HCEC 1CT (cell line): ENCODE results near the gene MCF2L.

Experiments
- DNase-seq: peaks from one replicate; pipeline ENCODE4 v3.0.0-alpha.2; 2017

MCF2L gene

GRCh38 chr13:112951674-112952371 lies 17.2 kb upstream of the MCF2L start:
- DNase-seq, result no peak

GRCh38 chr13:112952759-112953551 lies 16.1 kb upstream of the MCF2L start:
- no peak for DNase-seq

GRCh38 chr13:112953591-112954487 lies 15.2 kb upstream of the MCF2L start:
- DNase-seq, result no peak

- no peak for DNase-seq
These were observed 14.3 kb upstream of the MCF2L start for GRCh38 chr13:112954488-112955270.

DNA sequence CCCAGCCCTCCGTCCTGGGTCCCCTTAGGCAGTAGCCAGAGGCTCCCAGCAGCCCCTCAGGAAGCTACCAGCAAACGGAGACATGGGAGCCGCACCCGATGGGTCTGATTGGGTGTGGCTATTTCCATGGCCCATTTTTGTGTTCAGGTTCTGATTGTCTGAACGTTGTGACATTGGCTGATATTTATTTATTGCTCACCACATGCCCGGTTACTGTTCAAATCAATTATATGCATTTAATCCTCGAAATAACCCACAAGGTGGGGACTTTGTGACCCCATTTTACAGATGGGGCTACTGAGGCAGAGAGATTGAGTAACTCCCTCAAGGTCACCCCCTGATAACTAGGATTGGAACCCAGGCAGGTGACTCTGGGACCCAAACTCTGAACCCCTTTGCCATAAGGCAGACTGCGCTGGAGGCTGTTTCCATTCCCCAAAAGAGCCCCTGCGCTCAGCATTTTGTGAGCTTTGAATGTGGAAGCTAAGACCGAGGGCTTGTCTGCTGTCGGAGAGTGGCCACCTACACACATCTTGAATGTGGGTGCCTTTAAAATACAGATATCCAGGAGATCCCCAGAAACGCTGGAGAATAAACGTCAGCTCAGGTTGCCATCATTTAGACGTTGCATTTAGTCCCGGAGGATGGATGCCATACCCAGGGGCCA lies 13.6 kb upstream of the MCF2L start:
- no peak for DNase-seq

GRCh38 chr13:112955956-112956355 lies 13.1 kb upstream of the MCF2L start:
- no peak for DNase-seq

GRCh38 chr13:112956571-112957294 lies 12.3 kb upstream of the MCF2L start:
- DNase-seq, result no peak

- no peak for DNase-seq
These were observed 11.7 kb upstream of the MCF2L start for GRCh38 chr13:112957295-112957677.

- DNase-seq, result no peak
These were observed 10.7 kb upstream of the MCF2L start for GRCh38 chr13:112958127-112958989.

DNA sequence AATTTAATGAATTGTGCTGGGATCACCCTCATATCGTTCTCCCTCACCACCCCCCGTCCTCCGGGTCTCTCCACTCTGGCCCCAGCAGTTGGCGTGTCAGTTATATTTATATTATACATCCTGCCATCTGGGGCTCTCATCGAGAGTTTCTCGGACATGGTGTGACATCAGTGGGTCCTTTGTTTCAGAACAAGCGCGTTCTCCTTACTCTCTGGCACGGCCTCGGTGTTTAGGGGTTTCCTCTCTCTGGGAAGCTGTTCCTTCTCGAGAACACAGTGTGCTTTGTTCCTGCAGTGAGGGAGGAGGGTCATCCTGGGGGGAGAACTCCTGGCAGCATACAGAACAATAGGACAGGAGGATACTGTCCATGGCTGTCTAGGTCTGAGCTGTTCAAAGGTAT lies 9.8 kb upstream of the MCF2L start:
- DNase-seq, result no peak

- no peak for DNase-seq
These were observed 9.1 kb upstream of the MCF2L start for GRCh38 chr13:112959701-112960542.

GRCh38 chr13:112960706-112961105 lies 8.3 kb upstream of the MCF2L start:
- DNase-seq, result no peak

DNA sequence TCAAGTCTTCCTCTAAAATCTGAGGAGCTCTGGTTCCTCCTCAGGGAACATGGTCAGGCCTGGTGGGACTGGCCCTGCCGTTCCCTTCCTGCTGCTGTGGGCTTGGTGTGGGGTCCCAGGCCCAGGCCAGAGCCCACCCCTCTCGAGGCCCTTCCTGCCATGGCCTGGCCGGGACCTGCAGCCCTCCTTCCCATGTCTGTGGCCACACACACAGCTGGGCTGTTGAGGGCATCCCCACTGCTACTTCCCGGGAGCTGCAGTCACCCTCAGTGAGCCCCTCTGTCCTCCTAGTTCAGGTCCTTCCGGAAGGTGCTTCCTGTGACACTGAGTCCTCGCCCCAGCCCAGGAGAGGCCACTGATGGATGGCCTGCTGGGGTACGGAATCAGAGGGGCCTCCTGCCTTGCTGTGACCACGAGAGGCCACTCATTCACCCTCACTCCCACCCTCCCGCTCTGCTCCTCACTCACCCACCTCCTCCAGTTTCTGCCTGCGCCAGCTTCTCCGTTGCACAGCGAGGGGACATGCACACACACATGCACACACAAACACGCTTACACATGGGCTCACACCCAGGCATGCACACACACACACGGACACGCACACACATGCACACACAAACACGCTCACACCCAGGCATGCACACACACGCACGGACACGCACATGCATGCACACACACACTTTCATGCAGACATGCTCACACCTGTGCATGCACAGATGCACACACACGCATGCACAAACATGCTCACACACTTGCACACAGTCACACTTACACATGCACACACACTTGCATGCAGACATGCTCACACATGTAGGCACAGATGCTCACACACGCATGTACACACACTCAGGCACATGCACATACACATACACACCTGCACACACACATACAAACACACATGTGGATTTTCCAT lies 7.3 kb upstream of the MCF2L start:
- DNase-seq, result no peak

DNA sequence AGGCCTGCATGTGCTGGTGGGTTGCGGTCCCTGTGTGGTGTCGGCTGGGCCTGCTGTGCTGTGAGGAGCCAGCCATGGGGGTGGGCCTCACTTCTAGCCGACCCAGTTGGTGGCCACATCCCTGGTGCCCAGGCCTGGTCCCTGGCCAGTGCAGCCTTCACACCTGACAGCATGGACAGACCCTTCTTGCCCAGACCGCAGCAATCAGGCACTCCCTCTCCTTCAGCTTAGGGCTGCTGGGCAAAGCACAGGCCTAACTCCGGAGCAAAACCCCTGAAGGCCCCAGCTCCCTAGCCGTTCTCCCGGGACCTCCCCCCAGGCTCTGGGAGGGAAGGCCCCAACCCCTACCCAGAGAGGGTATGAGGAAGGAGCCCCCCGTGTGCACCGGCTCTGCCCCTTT lies 6.6 kb upstream of the MCF2L start:
- no peak for DNase-seq

GRCh38 chr13:112962911-112963625 lies 5.9 kb upstream of the MCF2L start:
- no peak for DNase-seq

DNA sequence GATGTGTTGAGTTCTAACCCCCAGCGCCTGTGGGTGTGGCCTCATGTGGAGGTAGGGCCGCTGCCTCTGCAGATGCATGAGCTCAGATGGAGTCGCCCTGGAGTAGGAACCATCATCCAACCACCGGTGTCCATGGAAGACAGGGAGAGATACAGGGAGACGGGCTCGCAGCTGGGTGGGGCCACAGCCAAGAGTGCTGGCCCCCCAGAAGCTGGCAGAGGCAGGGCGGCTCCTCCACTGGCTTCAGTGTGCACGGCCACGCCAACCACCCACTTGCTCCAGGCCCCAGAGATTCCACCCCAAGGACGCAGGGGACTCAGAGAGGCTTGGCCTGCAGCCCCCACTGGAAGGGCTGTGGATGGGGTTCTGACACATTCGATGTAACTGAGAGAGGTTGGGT lies 5.4 kb upstream of the MCF2L start:
- DNase-seq, result no peak

DNA sequence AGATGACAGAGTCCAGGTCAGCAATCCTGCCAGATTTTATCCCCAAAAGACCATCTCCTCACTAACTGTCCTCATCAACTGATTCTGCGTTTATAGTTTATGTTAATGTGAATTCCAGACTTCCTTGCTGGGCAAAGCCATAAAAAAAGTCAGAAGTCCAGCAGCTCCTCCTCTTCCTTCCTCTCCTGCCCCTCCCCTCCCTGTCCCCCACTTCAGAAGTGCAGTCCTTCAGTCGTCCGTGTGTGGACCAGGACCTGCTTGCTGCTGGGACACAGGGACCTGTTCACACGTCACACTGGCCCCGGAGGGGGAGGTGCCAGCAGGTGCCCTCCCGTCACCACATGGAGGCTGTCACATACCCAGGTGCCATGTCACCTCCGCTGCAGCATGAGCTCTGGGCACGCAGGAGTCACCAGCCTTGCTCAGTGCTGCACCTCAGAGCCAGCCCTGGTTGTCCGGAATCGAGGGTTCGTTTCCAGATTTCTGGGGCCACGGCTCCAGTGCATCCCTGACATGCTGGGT lies 4.0 kb upstream of the MCF2L start:
- no peak for DNase-seq
